Choroid plexus epithelial cell (primary cell): ENCODE measurements around the gene HSD17B2.
A peak's percentile ranks its signal among the peaks of the same experiment; 100 is the strongest.
"Not testable (repeated sequence)": the region's sequence is repeated elsewhere in the genome, so short reads cannot be mapped to it uniquely, and the experiment has no call there.

Experiments
- DNase-seq: peaks from one replicate; pipeline ENCODE4 v3.0.0-alpha.2; 2010; ENCODE audit warnings: low read depth
- H3K4me3 ChIP-seq: 2 replicates; pipeline ENCODE4 v1.5.1; 2011; ENCODE audit warnings: low read depth, mild to moderate bottlenecking, control low read depth, low read length, moderate library complexity
- CTCF ChIP-seq: conservative IDR thresholded peaks from 2 replicates; pipeline ENCODE4 v1.5.1; 2011; ENCODE audit warnings: low read depth, mild to moderate bottlenecking, control low read depth, inconsistent platforms, low read length, moderate library complexity

HSD17B2 gene

GRCh38 chr16:82008957-82009592, 26.0 kb upstream of the HSD17B2 start:
- H3K4me3 ChIP-seq: no peak overlapping the region
- no peak for DNase-seq
- no peak for TF ChIP-seq CTCF

- not testable (repeated sequence) for H3K4me3 ChIP-seq, DNase-seq
Measured at GRCh38 chr16:82009789-82010188, 25.3 kb upstream of the HSD17B2 start.

- no peak for DNase-seq
- peak overlapping the region; percentile 51 for H3K4me3 ChIP-seq
- TF ChIP-seq CTCF: no peak
Measured at GRCh38 chr16:82010649-82011048, 24.4 kb upstream of the HSD17B2 start.

DNA sequence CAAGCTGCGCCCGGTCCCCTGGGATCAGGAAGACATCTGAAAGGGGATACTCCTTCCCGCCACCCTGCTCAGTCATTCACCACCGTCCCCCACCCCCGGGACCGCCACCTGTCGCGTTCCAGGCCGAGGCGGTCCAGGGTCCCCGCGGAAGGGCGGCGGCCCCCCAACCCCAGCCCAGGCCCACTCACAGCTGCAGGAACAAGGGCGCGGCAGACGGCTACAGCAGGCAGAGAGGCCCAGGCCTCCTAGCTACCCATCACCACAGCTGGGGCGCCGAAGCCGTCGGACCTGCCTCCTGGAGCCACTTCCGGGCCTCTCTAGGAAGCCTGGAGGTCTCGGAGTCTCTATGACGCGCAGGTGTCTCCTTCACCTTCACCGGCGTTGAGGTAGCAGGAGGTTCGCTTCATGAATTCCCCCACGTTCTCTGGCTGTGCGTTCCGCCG, 23.8 kb upstream of the HSD17B2 start, which contains the start of gene SDR42E1:
Gene SDR42E1 (minus strand): TSS at position 272 of the 443 bp plus-strand sequence. CDS start 10,612 bp downstream, outside the sequence.
- DNase-seq: peak; percentile 10
- peak within 1 kb of the TSS; percentile 51 for H3K4me3 ChIP-seq
- TF ChIP-seq CTCF: no peak

- no peak for DNase-seq
- TF ChIP-seq CTCF: no peak
Measured at GRCh38 chr16:82013139-82013538, 21.9 kb upstream of the HSD17B2 start.

GRCh38 chr16:82016263-82016662, 18.8 kb upstream of the HSD17B2 start:
- DNase-seq: peak; percentile 84

More at GRCh38 chr16:82013139-82013538, 21.9 kb upstream of the HSD17B2 start:
- H3K4me3 ChIP-seq: no peak overlapping the region

DNA sequence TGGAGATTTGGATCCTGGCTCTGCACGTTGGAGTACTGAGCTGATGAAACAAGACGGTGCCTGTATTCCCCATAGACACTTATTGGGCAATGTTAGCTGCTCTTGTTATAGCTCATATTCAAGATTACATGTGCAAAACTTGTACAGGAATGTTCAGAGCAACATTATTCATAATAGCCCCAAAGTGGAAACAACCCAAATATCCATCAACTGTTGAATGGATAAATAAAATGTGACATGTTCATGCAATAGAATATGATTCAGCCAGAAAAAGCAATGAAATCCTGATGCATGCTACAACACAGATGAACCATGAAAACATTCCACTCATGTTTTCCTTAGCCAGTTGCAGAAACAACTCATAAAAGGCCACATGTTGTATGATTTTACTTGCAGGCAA, 18.1 kb upstream of the HSD17B2 start:
- peak; percentile 75 for DNase-seq
- no peak for TF ChIP-seq CTCF
- no peak overlapping the region for H3K4me3 ChIP-seq

More at GRCh38 chr16:82016263-82016662, 18.8 kb upstream of the HSD17B2 start:
- TF ChIP-seq CTCF: peak; percentile 66
- H3K4me3 ChIP-seq: peak overlapping the region; percentile 31
